Stimulated activated naive CD8-positive, alpha-beta T cell treated with anti-CD3 and anti-CD28 coated beads, Interleukin-15, Interleukin-2, amounts not matched to agents 100 ng/mL and 50 ng/mL, for 24 hours (primary cell): ENCODE results near the gene SPRY2.

Experiments
- H3K27ac Mint-ChIP-seq: one replicate; pipeline ENCODE4 v1.8.0; 2021; ENCODE audit warnings: mild to moderate bottlenecking, mixed read lengths
- H3K27me3 Mint-ChIP-seq: one replicate; pipeline ENCODE4 v1.8.0; 2021; ENCODE audit warnings: mixed read lengths
- H3K36me3 Mint-ChIP-seq: one replicate; pipeline ENCODE4 v1.8.0; 2021; ENCODE audit warnings: low read depth, mixed read lengths
- H3K4me1 Mint-ChIP-seq: one replicate; pipeline ENCODE4 v1.8.0; 2021; ENCODE audit warnings: low read depth, mixed read lengths
- H3K4me3 Mint-ChIP-seq: one replicate; pipeline ENCODE4 v1.8.0; 2021; ENCODE audit warnings: mild to moderate bottlenecking, mixed read lengths
- H3K9me3 Mint-ChIP-seq: one replicate; pipeline ENCODE4 v1.8.0; 2021; ENCODE audit warnings: mixed read lengths

The SPRY2 gene

DNA sequence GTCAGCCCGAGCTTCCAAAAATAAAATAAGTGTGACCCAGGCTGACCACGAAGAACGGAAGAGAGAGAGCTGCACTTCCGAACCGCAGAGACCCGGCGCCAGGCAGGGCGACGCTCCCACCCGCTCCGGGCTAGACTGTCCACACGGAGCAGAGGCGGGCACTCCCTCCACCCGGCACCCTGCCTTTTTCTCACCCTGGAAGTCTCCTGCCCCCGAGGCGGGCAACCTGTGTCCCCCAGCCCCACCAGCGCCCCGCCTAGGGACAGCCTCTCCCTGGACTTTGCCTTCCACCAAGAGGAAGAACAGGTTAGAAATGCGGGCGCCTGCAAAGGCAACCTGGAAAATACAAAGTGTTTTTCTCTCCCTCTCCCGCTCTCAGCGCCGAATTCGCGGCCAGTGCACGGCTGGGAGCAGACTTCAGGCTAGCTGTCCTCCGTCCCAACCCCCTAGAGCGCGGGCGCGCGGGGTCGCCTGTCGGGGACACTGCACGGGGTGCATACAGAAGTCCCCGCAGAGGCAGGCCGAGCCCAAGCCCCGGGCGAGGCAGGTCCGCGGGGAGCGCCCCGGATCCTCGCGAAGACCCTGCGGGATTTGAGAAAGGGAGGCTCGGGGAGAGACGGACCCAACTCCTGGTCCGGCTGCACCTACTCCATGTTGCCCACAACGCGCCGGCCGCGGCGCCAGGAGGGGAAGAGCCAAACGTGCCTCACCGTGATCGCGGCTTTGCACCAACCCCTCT lies 845 bp downstream of the SPRY2 start:
- Mint-ChIP-seq H3K27me3 (peaks cover 39% of the 10 kb centered on the region), H3K4me3 (no peak overlapping the region), H3K9me3 (no peaks in the 10 kb centered on the region)

DNA sequence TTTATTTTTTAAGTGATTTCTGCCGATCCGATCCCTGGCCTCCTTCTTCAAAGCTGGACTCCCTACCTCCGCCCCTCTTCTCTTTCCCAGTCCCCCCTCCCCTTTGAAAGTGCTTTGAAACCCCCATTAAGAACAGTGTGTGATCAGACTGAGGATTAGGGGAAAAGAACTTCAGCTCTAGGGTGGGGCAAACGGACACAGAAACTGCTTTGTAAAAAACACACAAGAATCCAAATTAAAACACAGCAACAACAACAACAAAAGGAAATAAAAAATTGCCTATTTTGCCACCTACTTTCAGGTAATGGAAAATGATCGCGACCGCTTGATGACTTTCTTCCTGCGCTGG lies 1.4 kb downstream of the SPRY2 start:
- H3K27ac Mint-ChIP-seq = no peak overlapping the region
- no peaks in the 10 kb centered on the region for H3K36me3 Mint-ChIP-seq
- peaks cover 38% of the 10 kb centered on the region for H3K27me3 Mint-ChIP-seq
- peaks cover 19% of the 10 kb centered on the region for H3K4me1 Mint-ChIP-seq
- H3K9me3 Mint-ChIP-seq = no peaks in the 10 kb centered on the region
- H3K4me3 Mint-ChIP-seq = no peak overlapping the region

More for the DNA sequence above, 845 bp downstream of the SPRY2 start:
- Mint-ChIP-seq H3K4me1 (peaks cover 19% of the 10 kb centered on the region), H3K27ac (no peak overlapping the region), H3K36me3 (no peaks in the 10 kb centered on the region)

DNA sequence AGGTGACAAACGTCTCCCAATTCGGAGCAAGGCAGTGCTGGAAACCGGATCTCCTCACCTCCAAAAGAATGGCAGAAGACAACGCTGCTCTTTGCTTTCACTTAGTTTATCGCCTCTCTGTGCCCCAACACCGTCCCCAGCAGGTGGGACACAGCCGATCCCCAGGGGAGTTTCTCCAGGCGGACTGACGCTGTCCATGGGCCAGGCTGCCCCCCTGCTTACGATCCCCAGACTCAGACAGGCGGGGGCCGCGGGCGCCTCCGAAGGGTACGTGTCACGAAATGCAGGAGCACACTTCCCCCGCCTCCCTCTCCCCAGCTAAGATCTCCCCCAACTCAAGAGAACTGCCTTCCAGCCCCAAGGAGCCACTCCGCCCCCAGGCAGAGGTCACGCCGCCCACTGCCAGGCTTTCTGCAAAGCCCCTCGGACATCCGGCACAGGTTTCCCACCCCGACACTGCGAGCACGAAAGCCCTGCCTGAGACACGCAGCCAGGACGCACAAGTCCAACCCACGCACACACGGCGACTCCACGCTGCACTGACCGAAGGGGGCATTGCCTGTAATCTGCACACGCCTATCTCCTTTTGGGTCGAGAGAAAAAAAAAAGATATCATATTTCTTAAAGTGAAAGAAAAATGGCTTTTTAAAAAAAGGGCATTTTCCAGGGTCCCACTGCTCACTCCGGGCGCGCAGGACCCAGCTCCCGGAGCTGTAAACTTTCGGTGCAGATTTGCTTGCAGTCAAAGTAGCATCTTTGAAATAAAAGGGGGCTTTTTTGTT lies 2.0 kb downstream of the SPRY2 start:
- H3K4me1 Mint-ChIP-seq = peaks cover 19% of the 10 kb centered on the region
- H3K27ac Mint-ChIP-seq = no peak overlapping the region
- H3K9me3 Mint-ChIP-seq = no peaks in the 10 kb centered on the region
- no peak overlapping the region for H3K4me3 Mint-ChIP-seq
- H3K36me3 Mint-ChIP-seq = no peaks in the 10 kb centered on the region
- H3K27me3 Mint-ChIP-seq = peaks cover 34% of the 10 kb centered on the region

DNA sequence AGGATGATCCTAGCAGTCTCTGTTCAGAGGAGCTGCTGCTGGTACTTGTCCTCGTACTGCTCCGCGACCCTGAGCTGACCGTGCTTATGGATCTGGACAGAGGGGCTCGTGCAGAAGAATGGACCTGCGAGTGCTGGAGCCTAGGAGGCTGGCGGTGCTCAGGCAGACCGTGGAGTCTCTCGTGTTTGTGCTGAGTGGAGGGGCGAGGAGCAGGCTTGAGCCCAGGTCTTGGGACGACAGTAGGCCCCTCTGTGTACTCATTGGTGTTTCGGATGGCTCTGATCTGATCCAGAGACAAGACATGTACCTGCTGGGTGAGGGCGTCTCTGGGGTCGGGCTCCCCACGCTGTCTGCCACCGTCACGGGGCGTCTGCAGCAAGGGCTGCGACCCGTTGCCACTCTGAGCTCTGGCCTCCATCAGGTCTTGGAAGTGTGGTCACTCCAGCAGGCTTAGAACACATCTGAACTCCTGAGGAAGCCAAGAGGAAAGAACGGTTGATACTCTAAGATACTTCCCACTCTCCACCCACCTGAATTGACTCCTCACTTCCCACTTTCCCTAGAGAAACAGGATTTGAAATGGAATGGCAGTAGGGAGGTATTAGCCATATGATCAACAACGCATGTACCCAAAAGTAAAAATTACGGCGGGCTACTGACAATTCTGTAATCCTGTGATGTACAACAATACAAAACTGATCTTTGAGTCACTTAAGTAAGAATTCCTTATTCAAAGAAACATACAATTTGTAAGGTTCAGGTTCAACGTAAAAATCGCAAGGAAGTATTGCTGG lies 3.4 kb downstream of the SPRY2 start:
- H3K4me3 Mint-ChIP-seq = no peak overlapping the region
- H3K9me3 Mint-ChIP-seq = no peaks in the 10 kb centered on the region
- H3K36me3 Mint-ChIP-seq = no peaks in the 10 kb centered on the region
- H3K27ac Mint-ChIP-seq = no peak overlapping the region
- H3K27me3 Mint-ChIP-seq = peaks cover 24% of the 10 kb centered on the region
- peaks cover 9% of the 10 kb centered on the region for H3K4me1 Mint-ChIP-seq

DNA sequence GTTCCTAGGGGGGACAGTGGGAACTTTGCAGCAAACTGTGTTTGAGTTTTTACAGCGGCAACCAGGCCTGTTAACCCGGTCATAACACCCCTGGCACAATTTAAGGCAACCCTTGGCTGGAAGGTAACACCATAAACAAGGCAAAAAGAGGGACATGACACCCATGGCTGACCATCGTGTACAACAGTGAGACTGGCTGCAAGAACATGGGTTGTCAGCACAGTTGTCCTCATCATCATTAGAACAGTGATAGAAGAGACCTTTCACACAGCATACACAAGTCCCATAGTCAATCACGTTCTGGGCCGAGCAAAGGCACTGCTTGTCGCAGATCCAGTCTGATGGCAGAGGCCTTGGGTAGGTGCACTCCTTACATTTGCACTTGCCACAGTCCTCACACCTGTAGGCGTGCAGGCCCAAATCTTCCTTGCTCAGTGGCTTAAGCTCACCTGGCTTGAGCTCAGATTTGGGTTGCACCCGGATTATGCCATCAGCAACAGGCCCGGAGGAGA lies 4.1 kb downstream of the SPRY2 start:
- Mint-ChIP-seq H3K27me3 (peaks cover 17% of the 10 kb centered on the region), H3K36me3 (no peaks in the 10 kb centered on the region), H3K27ac (no peak overlapping the region), H3K9me3 (no peaks in the 10 kb centered on the region), H3K4me1 (peaks cover 4% of the 10 kb centered on the region), H3K4me3 (no peak overlapping the region)

DNA sequence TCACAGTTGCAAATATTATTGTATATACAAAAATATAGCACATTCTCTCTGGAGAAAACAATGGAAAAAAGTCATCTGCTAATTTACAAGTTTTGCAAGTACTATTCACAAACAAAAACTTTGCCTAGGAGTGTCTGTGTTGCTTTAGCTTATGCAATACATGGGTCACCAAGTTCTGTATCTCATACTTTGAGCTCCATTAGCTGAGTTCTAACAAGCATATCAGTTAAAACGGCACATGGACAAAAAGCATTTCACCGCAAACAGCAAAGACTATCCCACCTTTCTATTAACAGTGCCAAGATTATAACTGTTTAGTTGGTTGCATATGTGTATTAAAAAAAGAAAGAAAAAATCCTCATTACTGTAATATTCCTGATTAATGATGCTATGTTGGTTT lies 4.6 kb downstream of the SPRY2 start:
- Mint-ChIP-seq H3K36me3 (no peaks in the 10 kb centered on the region), H3K27ac (no peak overlapping the region), H3K9me3 (no peaks in the 10 kb centered on the region), H3K4me3 (no peak overlapping the region), H3K27me3 (peaks cover 13% of the 10 kb centered on the region), H3K4me1 (no peaks in the 10 kb centered on the region)

DNA sequence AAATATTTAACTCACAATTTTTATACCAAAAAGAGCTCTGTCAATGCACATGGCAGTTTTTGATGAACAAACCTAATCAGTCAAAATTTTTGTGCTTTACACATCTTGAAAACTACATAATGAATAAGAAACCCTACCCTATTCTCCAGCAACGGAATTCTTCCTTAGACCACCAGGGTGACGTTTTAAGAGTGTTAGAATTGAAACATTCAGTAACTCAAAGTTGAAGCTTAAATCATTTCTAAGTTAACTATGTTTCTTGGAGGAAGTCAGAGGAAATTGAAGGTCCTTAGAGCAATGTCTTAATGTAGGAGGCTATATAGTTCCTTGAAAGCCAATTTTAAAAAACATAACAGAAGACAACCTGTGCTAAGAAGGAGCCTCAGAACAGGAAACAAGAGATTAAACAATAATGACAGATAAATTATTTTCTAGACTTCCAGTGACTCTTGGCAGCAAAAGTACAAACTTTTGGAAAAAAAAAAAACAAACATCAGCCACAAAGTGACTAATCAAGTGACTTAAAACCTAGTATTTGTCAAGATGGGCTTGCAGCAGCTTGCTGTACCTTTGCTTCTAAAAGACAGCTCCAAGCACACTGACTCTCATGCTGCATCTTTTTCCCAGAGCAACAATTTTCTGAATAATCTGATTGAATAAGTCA lies 6.2 kb downstream of the SPRY2 start:
- no peaks in the 10 kb centered on the region for H3K9me3 Mint-ChIP-seq
- H3K4me1 Mint-ChIP-seq = no peaks in the 10 kb centered on the region
- H3K27ac Mint-ChIP-seq = no peak overlapping the region
- H3K4me3 Mint-ChIP-seq = no peak overlapping the region
- no peaks in the 10 kb centered on the region for H3K36me3 Mint-ChIP-seq
- peaks cover 9% of the 10 kb centered on the region for H3K27me3 Mint-ChIP-seq

DNA sequence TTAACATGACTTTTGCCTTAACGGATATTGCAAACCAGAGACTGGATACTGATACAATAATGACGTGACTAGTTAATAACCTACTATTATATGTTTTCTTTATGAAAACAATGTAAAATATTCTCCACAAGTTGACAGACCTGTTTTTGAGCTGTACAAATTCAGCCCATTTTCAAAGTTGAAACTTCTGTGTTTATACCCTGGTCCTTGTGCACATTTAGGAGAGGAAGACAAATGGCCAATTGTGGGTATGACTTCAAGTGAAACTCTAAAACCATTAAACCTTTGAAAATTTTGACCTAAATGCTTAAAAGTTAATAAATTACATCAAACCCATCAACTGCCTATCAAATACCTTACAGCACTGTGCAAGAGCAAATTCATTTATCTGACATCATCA lies 8.9 kb downstream of the SPRY2 start:
- Mint-ChIP-seq H3K36me3 (no peaks in the 10 kb centered on the region), H3K27me3 (peaks cover 8% of the 10 kb centered on the region), H3K4me1 (no peaks in the 10 kb centered on the region), H3K9me3 (no peaks in the 10 kb centered on the region), H3K4me3 (no peak overlapping the region), H3K27ac (no peak overlapping the region)

DNA sequence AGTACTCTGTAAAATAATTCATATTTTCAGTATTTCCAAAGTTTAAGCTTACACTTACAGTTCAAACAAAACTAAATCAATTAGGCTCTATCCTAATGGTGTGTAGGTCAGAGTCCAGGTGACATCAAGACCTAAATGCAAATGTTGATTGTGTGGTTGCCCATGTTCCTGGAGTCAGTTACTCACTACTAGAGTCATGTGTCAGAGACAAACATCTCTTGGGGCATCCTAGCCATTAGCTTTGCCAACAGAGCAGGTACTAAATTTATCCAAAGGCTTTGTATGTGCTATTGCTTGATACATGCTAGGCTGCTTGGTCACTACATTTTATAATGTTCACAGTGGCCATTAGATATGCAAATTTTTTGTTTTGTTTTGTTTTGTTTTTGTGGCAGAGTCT lies 11.7 kb downstream of the SPRY2 start:
- Mint-ChIP-seq H3K27ac (no peak overlapping the region), H3K4me1 (no peaks in the 10 kb centered on the region), H3K9me3 (no peaks in the 10 kb centered on the region), H3K36me3 (no peaks in the 10 kb centered on the region), H3K27me3 (no peaks in the 10 kb centered on the region), H3K4me3 (no peak overlapping the region)

DNA sequence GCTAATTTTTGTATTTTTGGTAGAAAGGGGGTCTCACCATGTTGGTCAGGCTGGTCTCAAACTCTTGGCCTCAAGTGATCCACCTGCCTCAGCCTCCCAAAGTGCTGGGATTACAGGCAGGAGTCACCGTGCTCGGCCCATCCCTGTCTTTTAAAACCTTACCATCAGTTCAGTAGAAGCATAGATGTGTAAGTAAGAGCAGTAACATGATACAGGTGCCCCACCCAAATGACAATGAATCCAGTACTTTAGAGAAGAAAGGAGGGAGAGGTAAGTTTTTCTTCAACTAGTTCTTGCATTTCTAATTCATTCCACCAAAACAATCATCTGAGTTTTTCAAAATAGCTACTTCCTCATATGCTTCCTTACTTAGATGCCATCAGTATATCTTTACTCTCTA lies 21.9 kb downstream of the SPRY2 start:
- Mint-ChIP-seq H3K9me3 (peaks cover 6% of the 10 kb centered on the region), H3K27ac (no peak overlapping the region), H3K27me3 (no peaks in the 10 kb centered on the region), H3K4me1 (no peaks in the 10 kb centered on the region), H3K4me3 (no peak overlapping the region), H3K36me3 (no peaks in the 10 kb centered on the region)

DNA sequence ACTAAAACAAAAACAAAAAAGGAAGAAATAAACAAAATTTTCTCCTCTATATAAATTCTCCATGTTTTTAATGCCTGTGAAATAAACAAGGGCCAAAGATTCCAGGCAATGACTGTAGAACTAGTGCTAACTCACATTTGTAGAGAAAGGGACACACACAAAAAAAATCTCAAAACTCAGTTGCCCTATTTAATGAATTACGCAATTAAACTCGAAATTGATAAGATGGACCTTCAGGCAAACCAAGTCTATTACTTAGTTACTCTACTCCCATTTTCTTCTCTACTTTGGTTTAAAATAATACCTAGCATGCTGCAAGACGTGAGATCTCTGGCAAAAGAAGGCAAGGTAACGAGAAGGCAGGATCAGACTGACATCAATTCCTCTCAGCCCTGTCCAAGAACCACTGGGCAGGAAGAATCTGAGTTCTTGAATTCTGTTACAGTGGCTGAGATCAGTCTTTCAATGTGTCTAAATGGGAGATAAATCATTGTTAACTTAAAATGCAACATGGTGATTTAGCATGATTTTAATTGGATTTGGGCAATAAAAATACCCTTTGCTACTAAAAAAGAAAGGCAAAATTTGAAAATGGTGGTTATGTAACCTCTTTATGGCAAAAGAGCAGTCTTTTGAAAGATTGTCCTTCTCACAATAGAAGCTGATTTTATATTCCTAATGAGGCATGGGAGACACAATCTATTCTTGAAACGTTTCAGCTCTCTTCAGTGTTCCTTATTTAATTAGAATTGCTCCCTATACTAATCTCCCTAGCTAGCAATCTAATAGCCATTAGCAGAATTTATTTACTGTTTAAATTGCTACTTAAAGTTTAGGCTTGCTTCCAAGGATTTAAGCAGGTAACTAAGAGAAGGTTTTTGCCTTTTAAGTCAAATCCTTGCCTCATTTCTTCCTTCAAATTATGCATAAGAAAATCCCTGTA lies 25.9 kb downstream of the SPRY2 start:
- Mint-ChIP-seq H3K4me3 (no peak overlapping the region), H3K4me1 (no peaks in the 10 kb centered on the region), H3K36me3 (no peaks in the 10 kb centered on the region), H3K27ac (no peak overlapping the region), H3K27me3 (no peaks in the 10 kb centered on the region), H3K9me3 (peaks cover 6% of the 10 kb centered on the region)

DNA sequence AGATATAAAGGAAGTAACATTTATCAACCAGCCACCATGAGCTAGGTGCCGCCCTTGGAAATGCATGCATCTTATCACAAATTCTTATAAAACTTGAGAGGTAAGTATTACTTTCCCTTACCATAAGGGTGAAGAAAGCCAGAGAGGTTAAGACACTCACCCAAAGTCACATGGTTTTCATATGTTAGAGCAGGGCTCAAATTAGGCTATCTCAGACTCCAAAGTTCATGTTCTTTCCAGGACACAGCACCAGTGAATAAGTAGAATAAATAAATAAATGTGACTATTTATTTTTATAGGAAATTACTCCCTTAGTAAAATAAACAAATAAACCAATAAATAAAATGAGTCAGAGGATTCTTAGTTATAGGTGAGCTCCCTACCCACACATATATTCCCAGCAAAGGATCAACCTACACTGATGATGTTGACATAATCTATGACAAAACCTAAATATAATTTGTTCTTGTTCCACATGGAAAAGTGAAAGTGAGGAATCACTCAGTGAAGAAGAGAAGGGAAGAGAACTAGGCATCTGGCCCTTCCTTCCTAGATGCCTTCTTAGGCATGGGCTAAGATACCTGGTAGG lies 27.2 kb downstream of the SPRY2 start:
- H3K36me3 Mint-ChIP-seq = no peaks in the 10 kb centered on the region
- H3K27me3 Mint-ChIP-seq = no peaks in the 10 kb centered on the region
- no peaks in the 10 kb centered on the region for H3K9me3 Mint-ChIP-seq
- H3K4me3 Mint-ChIP-seq = no peak overlapping the region
- H3K27ac Mint-ChIP-seq = no peak overlapping the region
- H3K4me1 Mint-ChIP-seq = no peaks in the 10 kb centered on the region

DNA sequence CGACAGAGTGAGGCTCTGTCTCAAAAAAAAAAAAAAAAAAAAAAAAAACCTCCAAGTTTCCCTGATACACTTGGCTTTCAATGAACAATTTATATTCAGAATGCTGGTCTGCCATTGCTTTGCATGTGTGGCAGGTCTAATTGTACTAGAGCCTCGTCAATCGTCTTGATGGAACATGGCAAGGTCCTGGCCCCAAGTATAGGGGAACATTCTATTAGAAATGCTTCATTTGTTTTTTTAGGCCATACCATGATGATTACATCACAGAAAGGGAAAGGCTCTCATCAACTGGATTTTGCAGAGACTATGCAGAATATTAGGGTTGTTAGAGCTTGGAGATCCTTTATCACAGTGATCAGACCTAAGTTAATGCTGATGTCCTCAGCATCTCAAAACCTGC lies 28.0 kb downstream of the SPRY2 start:
- Mint-ChIP-seq H3K27ac (no peak overlapping the region), H3K4me3 (no peak overlapping the region), H3K4me1 (no peaks in the 10 kb centered on the region), H3K27me3 (no peaks in the 10 kb centered on the region), H3K9me3 (no peaks in the 10 kb centered on the region), H3K36me3 (no peaks in the 10 kb centered on the region)
